Measurements from ENCODE around the gene ATP1B3. TPM values are rescaled to one million over a fixed set of nuclear protein-coding genes. Genes with fewer than 3 reads are reported as not detected.

ATP1B3 gene
- total and polyA plus RNA-seq, 4 donors, result 6.8 to 30.2 (median 11.3) TPM

GRCh38 chr3:141942006-141942405 is 65.6 kb downstream of the ATP1B3 start:
- no peaks in the 10 kb centered on the region for H3K27me3 ChIP-seq (ENCODE audit: control insufficient read depth in 4 of 4, insufficient read depth in 4 of 4, low read length in 3 of 4)
- TF ChIP-seq JUND (IDR thresholded peaks at IDR 0.05) (no peak), HNF4G (IDR thresholded peaks at IDR 0.05) (no peak), TAF1 (conservative IDR thresholded peaks at IDR 0.05) (no peak), NR2F2 (IDR thresholded peaks at IDR 0.05) (no peak), YY1 (IDR thresholded peaks at IDR 0.05) (no peak), EGR1 (IDR thresholded peaks at IDR 0.05; ENCODE audit: low read depth in 2 of 2) (no peak), FOXA1 (IDR thresholded peaks at IDR 0.05) (no peak), SP1 (IDR thresholded peaks at IDR 0.05) (no peak), RAD21 (IDR thresholded peaks at IDR 0.05) (no peak), HNF4A (conservative IDR thresholded peaks at IDR 0.05) (no peak), GABPA (IDR thresholded peaks at IDR 0.05 in 1 of 2, conservative IDR thresholded peaks at IDR 0.05 in 1 of 2) (no peak), RXRA (IDR thresholded peaks at IDR 0.05) (no peak), FOXA2 (IDR thresholded peaks at IDR 0.05) (no peak), ZBTB33 (IDR thresholded peaks at IDR 0.05) (no peak)
- TF ChIP-seq, protein P1, sequence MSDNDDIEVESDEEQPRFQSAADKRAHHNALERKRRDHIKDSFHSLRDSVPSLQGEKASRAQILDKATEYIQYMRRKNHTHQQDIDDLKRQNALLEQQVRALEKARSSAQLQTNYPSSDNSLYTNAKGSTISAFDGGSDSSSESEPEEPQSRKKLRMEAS (IDR thresholded peaks at IDR 0.05), result no peak
- TF ChIP-seq, protein P2, sequence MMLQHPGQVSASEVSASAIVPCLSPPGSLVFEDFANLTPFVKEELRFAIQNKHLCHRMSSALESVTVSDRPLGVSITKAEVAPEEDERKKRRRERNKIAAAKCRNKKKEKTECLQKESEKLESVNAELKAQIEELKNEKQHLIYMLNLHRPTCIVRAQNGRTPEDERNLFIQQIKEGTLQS (IDR thresholded peaks at IDR 0.05), result no peak
- TF ChIP-seq, protein P3, sequence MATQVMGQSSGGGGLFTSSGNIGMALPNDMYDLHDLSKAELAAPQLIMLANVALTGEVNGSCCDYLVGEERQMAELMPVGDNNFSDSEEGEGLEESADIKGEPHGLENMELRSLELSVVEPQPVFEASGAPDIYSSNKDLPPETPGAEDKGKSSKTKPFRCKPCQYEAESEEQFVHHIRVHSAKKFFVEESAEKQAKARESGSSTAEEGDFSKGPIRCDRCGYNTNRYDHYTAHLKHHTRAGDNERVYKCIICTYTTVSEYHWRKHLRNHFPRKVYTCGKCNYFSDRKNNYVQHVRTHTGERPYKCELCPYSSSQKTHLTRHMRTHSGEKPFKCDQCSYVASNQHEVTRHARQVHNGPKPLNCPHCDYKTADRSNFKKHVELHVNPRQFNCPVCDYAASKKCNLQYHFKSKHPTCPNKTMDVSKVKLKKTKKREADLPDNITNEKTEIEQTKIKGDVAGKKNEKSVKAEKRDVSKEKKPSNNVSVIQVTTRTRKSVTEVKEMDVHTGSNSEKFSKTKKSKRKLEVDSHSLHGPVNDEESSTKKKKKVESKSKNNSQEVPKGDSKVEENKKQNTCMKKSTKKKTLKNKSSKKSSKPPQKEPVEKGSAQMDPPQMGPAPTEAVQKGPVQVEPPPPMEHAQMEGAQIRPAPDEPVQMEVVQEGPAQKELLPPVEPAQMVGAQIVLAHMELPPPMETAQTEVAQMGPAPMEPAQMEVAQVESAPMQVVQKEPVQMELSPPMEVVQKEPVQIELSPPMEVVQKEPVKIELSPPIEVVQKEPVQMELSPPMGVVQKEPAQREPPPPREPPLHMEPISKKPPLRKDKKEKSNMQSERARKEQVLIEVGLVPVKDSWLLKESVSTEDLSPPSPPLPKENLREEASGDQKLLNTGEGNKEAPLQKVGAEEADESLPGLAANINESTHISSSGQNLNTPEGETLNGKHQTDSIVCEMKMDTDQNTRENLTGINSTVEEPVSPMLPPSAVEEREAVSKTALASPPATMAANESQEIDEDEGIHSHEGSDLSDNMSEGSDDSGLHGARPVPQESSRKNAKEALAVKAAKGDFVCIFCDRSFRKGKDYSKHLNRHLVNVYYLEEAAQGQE (IDR thresholded peaks at IDR 0.05), result no peak
- no peak overlapping the region for H3K27ac ChIP-seq (ENCODE audit: low read depth in 1 of 2, low read length in 2 of 2)
- WGBS, result 83% methylated on average over 8 of the region's 8 CpGs
- no peaks in the 10 kb centered on the region for H3K4me1 ChIP-seq (ENCODE audit: control insufficient read depth in 4 of 4, insufficient read depth in 4 of 4, low read length in 3 of 4)
- no peaks in the 10 kb centered on the region for H3K36me3 ChIP-seq (ENCODE audit: control insufficient read depth in 4 of 4, insufficient read depth in 3 of 4, low read depth in 1 of 4, low read length in 3 of 4)
- H3K9ac ChIP-seq (ENCODE audit: low read depth in 1 of 2, low read length in 2 of 2), result no peak overlapping the region
- DNase-seq (ENCODE audit: low spot score), result no peak
- no peaks in the 10 kb centered on the region for H3K9me3 ChIP-seq (ENCODE audit: control insufficient read depth in 4 of 4, low read length in 3 of 4)
- H3K4me3 ChIP-seq (ENCODE audit: low read depth in 1 of 3, low read length in 3 of 3), result no peak overlapping the region

- Histone ChIP-seq H3K4me3 (ENCODE audit: low read depth in 1 of 3, low read length in 3 of 3) (no peak overlapping the region), H3K27ac (ENCODE audit: low read depth in 1 of 2, low read length in 2 of 2) (no peak overlapping the region), H3K9me3 (ENCODE audit: control insufficient read depth in 4 of 4, low read length in 3 of 4) (no peaks in the 10 kb centered on the region), H3K36me3 (ENCODE audit: control insufficient read depth in 4 of 4, insufficient read depth in 3 of 4, low read depth in 1 of 4, low read length in 3 of 4) (peaks cover 0 to 3% (median 0%) of the 10 kb centered on the region in 4 donors), H3K27me3 (ENCODE audit: control insufficient read depth in 4 of 4, insufficient read depth in 4 of 4, low read length in 3 of 4) (no peaks in the 10 kb centered on the region), H3K4me1 (ENCODE audit: control insufficient read depth in 4 of 4, insufficient read depth in 4 of 4, low read length in 3 of 4) (no peaks in the 10 kb centered on the region), H3K9ac (ENCODE audit: low read depth in 1 of 2, low read length in 2 of 2) (no peak overlapping the region)
- 93% methylated on average over 16 of the region's 16 CpGs for WGBS
- DNase-seq (ENCODE audit: low spot score), result no peak
- TF ChIP-seq, protein P4, sequence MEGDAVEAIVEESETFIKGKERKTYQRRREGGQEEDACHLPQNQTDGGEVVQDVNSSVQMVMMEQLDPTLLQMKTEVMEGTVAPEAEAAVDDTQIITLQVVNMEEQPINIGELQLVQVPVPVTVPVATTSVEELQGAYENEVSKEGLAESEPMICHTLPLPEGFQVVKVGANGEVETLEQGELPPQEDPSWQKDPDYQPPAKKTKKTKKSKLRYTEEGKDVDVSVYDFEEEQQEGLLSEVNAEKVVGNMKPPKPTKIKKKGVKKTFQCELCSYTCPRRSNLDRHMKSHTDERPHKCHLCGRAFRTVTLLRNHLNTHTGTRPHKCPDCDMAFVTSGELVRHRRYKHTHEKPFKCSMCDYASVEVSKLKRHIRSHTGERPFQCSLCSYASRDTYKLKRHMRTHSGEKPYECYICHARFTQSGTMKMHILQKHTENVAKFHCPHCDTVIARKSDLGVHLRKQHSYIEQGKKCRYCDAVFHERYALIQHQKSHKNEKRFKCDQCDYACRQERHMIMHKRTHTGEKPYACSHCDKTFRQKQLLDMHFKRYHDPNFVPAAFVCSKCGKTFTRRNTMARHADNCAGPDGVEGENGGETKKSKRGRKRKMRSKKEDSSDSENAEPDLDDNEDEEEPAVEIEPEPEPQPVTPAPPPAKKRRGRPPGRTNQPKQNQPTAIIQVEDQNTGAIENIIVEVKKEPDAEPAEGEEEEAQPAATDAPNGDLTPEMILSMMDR (IDR thresholded peaks at IDR 0.05; ENCODE audit: low read depth, low read length, missing input control), result no peak
- no peak for TF ChIP-seq GABPA (IDR thresholded peaks at IDR 0.05 in 1 of 2, conservative IDR thresholded peaks at IDR 0.05 in 1 of 2)
- TF ChIP-seq HNF4G (IDR thresholded peaks at IDR 0.05), result no peak
- TF ChIP-seq JUND (IDR thresholded peaks at IDR 0.05), result no peak
- TF ChIP-seq YY1 (IDR thresholded peaks at IDR 0.05), result no peak
- TF ChIP-seq RXRA (IDR thresholded peaks at IDR 0.05), result no peak
- TF ChIP-seq HNF4A (conservative IDR thresholded peaks at IDR 0.05), result no peak
- no peak for TF ChIP-seq FOXA1 (IDR thresholded peaks at IDR 0.05)
- TF ChIP-seq SP1 (IDR thresholded peaks at IDR 0.05), result no peak
- no peak for TF ChIP-seq NR2F2 (IDR thresholded peaks at IDR 0.05)
- TF ChIP-seq, protein P2 (IDR thresholded peaks at IDR 0.05), result no peak
- TF ChIP-seq RAD21 (IDR thresholded peaks at IDR 0.05), result no peak
- no peak for TF ChIP-seq EGR1 (IDR thresholded peaks at IDR 0.05; ENCODE audit: low read depth in 2 of 2)
- TF ChIP-seq, protein P3 (IDR thresholded peaks at IDR 0.05), result no peak
These were observed 69.5 kb downstream of the ATP1B3 start for GRCh38 chr3:141945726-141946485.

All from liver (tissue), 9 donors.